Measurements from ENCODE around the gene PGAP2.
"Not testable (repeated sequence)": the region's sequence is repeated elsewhere in the genome, so short reads cannot be mapped to it uniquely, and the experiment has no call there.

Gene PGAP2

DNA sequence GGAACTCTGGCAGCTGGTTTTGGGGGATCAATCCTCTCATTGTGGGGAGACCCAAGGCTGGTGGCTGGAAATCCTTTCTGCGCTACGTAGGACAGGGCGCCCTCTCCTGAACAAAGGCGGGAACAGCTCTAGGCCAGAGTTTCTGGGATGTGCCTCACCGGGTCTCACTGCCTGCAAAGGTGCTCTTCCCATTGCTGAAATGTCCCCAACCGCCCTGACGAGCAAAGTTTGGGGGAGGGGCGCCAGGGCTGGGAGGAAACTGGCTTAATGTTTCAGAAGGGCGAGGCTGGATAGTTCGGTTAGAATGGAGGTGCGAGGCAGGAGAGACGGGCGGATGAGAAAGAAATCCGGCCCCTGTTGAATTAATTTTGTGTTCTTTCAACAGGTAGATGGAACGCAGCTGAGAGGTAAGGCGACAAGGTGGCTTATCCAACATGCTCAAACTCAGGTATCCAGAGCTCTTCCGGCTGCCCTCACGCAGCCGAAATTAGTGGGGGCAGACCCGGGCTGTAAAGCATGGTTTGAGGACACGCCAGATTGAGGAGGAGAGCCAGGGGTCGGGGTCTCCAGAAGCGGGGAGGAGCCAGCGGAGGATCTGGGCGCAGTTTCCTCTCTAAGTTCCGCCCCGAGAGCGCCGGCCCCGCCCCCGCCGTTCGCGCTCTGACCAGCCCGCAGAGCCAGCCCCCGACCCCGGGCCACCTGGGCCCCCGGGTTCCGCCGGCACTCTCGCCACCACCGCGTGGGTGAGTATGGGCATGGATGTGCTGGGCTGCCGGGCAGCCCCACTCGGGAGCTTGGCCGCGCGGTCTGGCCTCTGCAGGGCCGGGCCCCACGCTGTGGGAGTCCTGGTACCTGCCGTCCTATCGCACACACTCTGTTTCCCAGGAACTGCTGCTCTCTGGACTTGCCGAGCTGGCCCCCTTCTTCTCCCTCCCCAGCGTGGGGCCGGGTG is at the start of gene PGAP2:
Gene PGAP2, plus strand, starts transcription at position 652 of the 952 bp plus-strand sequence. CDS start 2,700 bp downstream, outside the sequence.
- DNase-seq: peak; percentile 83

- no peak for DNase-seq
Observed at GRCh38 chr11:3764266-3764665, 44.1 kb upstream of the PGAP2 start.

GRCh38 chr11:3766836-3767235 is 41.5 kb upstream of the PGAP2 start:
- not testable (repeated sequence) for DNase-seq

DNA sequence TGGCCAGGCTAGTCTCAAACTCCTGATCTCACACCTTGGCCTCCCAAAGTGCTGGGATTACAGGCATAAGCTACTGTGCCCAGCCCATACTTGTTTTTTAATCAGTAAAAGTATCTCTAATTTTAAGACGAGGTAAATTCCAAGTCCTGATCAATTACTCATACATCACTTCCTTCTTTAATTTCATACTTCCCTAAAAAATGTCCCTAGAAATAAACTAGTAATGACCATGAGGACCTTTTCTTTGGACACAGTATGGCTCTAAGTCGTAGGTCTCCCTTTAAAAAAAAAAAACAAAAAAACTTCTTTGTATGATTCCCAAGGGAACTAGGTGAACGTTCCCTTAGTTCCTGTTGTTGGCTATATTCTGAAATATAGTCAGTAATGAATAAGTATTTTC is 40.8 kb upstream of the PGAP2 start:
- no peak for DNase-seq

- no peak for DNase-seq
Observed at GRCh38 chr11:3773180-3773579, 35.2 kb upstream of the PGAP2 start.

- DNase-seq: no peak
Observed at GRCh38 chr11:3775736-3776406, 32.5 kb upstream of the PGAP2 start.

DNA sequence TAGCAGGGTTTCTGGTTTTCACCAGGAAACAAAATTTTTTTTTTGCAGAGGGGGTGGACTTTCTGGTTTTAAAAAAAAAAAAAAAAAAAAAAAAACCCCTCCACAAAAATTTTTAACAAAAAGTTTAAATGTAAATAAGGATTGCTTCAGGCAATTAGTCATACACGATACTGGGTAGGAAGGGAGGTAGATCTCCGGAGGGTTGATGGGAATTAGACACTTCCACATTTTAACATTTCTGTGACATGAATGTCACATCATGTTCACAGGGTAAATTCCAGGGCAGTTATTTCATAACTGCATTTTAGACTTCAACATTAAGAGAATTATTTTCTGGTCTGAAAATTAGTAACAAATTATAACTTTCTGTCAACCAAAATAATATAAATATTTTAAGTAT is 26.9 kb upstream of the PGAP2 start:
- DNase-seq: peak; percentile 65

DNA sequence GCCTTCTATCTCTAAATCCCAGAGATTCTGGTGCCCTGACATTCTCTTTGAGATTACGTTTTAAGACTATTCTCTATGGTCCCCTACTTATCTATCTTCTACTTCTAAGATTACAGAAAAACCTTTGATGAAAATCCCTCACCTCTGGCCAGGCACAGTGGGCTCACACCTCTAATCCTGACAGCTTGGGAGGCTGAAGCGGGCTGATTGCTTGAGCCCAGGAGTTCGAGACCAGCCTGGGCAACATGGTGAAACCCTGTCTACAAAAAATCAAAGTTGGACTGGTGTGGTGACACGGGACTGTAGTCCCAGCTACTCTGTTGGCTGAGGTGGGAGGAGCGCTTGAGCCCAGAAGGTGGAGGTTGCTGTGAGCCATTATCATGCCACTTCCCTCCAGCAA is 25.4 kb upstream of the PGAP2 start:
- DNase-seq: no peak

- DNase-seq: no peak
Observed at GRCh38 chr11:3783611-3784010, 24.7 kb upstream of the PGAP2 start.

GRCh38 chr11:3786781-3787428 is 21.5 kb upstream of the PGAP2 start:
- no peak for DNase-seq

DNA sequence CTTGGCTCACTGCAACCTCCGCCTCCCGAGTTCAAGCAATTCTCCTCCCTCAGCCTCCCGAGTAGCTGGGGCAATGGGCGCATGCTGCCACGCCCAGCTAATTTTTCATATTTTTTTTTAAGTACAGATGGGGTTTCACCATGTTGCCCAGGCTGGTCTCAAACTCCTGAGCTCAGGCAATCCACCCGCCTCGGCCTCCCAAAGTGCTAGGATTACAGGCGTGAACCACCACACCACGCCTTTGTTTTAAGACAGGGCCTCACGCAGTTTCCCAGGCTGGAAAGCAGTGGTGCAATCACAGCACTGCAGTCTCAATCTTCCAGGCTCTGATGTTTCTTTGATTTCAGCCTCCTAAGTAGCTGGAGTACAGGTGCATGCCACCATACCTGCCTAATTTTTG is 14.0 kb upstream of the PGAP2 start:
- DNase-seq: not testable (repeated sequence)

DNA sequence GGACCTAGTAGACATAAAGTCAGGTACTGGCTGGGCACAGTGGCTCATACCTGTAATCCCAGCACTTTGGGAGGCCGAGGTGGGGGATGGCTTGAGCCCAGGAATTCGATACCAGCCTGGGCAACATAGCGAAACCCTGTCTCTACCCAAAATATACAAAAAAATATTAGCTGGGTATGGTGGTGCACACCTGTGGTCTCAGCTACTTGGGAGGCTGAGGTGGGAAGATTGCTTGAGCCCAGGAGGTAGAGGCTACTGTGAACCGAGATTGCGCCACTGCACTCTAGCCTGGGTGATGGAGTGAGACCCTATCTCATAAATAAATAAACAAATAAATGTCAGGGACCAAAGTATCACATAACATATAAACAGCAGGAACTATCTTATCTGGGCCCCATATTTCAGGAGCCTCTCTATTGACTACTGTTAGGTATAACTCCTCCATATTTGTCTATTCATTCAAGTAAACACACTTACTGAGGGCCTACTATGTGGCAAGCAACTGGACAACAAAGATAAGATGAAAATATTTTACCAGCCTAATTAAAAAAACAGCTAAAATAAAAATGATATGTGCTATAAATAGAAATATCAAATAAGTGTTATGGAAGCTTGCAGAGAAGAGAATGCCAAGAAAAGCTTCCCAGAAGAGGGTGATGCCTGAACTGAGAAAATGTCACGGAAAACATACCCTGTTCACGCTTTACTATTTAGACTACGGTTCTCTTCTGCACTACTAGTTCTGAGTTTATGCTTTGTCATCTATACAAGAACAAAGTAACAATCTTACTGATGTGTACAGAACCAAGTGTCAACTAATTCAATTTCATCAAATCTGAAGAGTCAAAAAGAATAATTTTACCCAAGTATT is 13.0 kb upstream of the PGAP2 start:
- DNase-seq: no peak

DNA sequence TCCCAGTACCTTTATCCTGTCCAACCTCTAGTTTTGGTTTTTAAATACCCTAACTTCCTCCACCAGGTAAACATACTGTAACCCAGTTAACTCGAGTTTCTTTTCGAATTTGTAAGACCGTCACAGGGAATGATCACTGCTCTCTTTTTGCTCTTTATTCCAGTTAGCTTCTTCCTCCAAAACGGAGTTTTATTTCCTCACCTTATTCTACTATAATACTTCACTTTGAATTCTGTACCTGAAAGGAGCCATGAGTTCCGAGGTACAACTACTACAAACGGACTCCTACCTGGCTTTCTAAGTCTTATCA is 12.4 kb upstream of the PGAP2 start:
- DNase-seq: no peak

- no peak for DNase-seq
Observed at GRCh38 chr11:3796346-3796745, 12.0 kb upstream of the PGAP2 start.

DNA sequence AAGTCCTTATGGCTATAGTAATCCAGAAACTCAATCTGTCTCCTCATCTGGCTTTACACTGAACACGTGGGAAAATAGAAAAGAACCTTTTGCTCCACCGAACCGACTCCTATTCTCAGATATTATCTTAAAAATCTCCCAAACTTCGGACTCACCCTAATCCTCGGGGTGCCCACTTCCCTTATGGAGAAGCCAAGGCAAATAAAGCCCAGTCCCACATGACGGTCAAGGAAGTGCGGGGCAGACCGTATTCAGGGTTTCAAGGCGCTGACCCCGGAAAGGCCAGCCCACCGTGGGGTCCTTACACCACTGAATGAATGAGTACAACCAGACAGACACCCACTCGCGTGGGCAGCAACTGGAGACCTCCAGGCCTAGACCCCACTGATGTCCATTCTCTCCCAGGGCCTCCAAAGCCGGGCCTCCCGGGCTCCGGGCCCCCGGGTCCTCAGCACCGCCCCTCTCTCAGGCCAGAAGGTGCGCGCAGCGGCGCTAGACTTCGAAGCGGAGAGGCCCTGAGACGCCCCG is 11.5 kb upstream of the PGAP2 start:
- DNase-seq: no peak

DNA sequence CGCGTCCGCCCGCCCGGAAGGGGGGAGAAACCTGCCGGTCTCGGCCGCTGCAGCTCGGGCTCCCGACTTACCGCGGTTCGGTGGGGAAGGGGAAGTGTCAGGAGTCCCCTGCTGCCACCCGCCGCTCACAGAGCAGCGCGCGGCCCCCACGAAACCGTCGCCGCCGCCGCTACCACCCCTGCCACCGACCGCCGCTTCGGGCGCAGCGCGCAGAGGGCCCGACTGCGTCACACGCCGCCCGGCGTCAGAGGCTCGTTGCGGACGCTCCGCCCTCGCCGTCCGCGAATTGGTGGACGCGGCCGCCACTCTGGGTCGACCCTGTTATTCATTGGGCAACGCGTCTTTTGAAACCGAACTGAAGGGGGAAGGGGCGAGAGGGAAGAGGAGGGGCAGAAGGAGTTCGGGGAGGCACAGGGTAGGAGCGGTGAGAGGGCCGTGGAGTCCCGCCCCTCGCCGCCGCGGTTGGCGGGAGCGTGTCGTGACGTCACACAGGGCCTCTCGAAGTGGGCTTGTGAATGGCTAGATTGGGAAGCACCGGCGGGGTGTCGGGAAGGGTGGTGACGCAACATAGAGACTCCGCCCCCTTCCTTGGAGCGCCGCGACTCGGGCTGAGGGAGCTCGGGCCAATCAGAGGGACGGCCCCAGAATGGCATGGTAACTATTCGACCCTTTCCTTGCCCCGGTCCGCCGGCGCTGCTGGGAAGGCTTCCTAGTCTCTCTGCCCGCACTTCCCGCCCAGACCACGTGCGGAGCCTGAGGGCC is 10.8 kb upstream of the PGAP2 start, which contains the start of gene NUP98:
Gene NUP98, minus strand, starts transcription at position 226 of the 762 bp plus-strand sequence. CDS start 15,437 bp downstream, outside the sequence.
- DNase-seq: peak; percentile 100

DNA sequence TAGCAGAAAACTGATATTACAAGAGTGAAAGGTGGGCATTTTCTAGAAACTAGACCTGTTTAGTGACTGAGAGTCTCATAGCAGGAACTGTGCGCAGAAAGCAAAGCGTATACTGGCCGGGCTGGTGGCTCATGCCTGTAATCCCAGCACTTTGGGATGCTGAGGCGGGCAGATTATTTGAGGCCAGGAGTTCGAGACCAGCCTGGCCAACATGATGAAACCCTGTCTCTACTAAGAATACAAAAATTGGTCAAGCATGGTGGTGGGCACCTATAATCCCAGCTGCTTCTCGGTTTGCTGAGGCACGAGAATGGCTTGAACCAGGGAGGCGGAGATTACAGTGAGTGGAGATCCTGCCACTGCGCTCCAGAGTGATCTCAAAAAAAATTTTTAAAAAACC is 9.2 kb upstream of the PGAP2 start:
- DNase-seq: no peak

DNA sequence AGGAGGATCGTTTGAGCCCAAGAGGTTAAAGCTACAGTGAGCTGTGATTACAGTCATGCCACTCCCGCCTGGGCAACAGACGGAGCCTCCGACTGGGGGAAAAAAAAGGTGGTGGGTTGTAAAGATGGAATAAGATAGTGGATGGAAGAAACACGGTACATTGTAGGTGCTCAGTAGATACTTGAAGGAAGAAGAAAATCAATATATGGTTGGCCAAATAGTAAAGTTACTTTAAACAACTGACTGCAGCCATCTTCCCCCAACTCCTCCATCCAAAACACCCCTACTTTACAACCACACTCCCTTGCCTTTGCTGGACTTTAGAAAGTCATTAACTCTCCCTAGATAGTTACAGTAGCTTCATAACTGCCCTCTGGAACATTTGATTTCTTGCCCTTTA is 8.5 kb upstream of the PGAP2 start:
- DNase-seq: no peak

GRCh38 chr11:3802011-3802790 is 6.2 kb upstream of the PGAP2 start:
- DNase-seq: no peak

- DNase-seq: no peak
Observed at GRCh38 chr11:3803726-3804495, 4.4 kb upstream of the PGAP2 start.

All from hematopoietic multipotent progenitor cell treated with erythropoietin and hydrocortisone succinate and interleukin-3 and kit ligand, for 4 days (in vitro differentiated cells).